HG02885 (cell line): ENCODE results near the gene SPAG5.
"Not testable (repeated sequence)": the region's sequence is repeated elsewhere in the genome, so short reads cannot be mapped to it uniquely, and the experiment has no call there.

ENCODE experiments used
- ATAC-seq: cut with Tn5 transposase; IDR thresholded peaks from one replicate; pipeline ENCODE4 v1.9.1; 2021; ENCODE audit warnings: mild to moderate bottlenecking; ENCODE audit not compliant: unreplicated experiment, poor library complexity

SPAG5 gene

DNA sequence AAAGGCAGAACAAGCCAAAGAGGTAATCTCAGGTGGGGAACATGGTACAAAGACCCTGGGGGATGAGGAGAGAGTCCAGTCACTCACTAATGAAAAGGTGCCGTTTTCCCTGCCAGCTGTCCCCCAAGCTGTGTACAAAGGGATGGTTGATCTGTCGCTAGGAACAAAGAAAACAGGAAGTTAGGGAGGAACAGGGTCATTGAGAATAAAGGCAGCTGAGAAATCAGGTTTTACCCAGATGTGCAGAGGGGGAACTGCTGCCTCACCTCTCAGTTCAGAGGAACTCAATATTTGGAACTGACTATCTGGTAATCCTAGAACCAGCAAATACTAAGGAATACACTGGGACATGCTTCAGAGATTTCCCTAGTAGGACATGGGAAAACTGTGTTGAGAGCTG is 13.7 kb upstream of the SPAG5 start:
- ATAC-seq = no peak

GRCh38 chr17:28610376-28610775 is 11.6 kb upstream of the SPAG5 start:
- ATAC-seq = no peak

DNA sequence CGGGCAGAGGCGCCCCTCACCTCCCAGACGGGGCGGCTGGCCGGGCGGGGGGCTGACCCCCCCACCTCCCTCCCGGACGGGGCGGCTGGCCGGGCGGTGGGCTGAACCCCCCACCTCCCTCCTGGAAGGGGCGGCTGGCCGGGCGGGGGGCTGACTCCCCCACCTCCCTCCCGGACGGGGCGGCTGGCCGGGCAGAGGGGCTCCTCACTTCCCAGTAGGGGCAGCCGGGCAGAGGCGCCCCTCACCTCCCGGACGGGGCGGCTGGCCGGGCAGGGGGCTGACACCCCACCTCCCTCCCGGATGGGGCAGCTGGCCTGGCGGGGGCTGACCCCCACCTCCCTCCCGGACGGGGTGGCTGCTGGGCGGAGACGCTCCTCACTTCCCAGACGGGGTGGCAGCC is 5.2 kb upstream of the SPAG5 start:
- not testable (repeated sequence) for ATAC-seq

- peak; percentile 49 for ATAC-seq
Observed at GRCh38 chr17:28599311-28600184, 723 bp upstream of the SPAG5 start.

GRCh38 chr17:28598389-28598788 is 436 bp downstream of the SPAG5 start:
- ATAC-seq = no peak

GRCh38 chr17:28597606-28598383 is 1.0 kb downstream of the SPAG5 start:
- no peak for ATAC-seq

DNA sequence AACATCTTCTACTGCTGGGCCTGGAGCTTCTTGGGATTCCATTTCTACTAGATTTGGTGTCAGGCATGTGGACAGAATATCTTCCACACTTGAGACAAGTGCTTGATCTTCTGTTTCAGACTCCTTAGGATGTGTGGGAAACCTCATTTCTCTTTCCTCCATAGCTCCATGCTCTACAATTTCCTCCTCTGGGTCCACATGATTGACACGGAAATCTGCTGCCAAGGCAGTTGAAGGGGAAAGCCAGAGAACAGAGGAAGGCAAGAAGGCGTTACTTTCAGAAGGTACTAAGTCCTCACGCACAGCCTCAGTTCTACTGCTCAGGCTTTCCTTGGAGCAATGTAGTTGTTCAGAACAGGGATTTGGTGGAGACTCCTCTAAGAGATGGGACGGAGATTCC is 6.6 kb downstream of the SPAG5 start:
- ATAC-seq = no peak

- ATAC-seq = no peak
Observed at GRCh38 chr17:28585851-28586250, 13.0 kb downstream of the SPAG5 start.

DNA sequence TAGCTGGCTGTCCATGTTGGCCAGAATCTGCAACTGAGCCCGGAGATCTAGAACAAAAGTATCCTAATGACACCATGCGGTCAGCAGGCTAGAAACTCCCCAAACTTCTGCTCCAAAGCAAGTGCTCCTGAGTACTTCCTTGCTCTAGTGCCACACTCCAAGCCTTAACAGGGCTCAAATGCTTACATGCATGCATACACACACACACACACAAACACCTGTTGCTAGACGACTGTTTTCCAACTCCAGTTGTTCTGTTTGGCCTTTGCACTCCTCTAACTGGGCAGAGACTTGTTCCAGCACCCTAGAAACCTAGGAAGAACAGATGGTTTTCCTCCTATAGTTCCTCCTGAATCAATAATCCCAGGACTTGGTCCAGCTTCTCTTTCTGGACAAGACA is 14.4 kb downstream of the SPAG5 start:
- no peak for ATAC-seq

DNA sequence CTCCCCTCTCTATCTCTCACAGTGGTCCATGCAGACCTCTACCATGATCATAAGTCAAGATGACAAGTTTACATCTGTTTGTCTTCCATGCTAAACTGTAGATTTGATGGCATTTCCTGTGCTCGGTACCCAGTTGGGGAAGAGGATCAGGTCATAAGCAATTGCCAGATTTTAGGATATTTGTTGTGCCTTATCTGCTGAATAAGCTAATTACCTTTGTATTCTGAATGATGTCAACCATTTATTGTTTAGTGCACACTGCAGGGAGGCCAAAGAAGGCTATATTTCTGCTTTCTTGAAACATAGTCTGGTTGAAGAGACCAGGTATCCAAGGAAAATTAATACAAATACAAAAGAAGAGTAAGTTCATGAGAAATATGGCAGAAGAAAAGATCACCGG is 16.3 kb downstream of the SPAG5 start:
- no peak for ATAC-seq

- no peak for ATAC-seq
Observed at GRCh38 chr17:28580959-28581358, 17.9 kb downstream of the SPAG5 start.

DNA sequence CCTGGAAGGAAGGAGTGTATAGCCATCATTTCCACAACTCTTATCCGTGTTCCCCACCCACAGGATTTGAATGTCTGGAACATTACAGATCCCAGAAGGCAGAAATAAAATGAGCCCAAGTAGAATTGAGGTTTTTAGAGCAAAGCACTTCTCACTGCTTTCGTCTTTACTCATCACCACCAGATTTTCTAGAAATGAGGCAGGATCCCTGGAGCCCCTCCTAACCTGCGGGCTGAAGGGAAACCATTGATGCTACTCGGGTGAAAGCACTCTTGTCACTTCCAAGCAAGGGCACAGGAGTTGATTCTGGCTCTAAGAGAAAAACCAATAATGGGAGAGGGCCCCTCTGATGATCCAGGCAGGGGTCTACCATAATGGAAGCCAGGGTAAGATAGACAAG is 19.3 kb downstream of the SPAG5 start:
- ATAC-seq = no peak

GRCh38 chr17:28578246-28579195 is 20.3 kb downstream of the SPAG5 start:
- no peak for ATAC-seq

GRCh38 chr17:28577466-28577824 is 21.4 kb downstream of the SPAG5 start:
- no peak for ATAC-seq

GRCh38 chr17:28576758-28577465 is 21.9 kb downstream of the SPAG5 start, which contains the start of gene ALDOC:
Gene ALDOC (minus strand): TSS chr17:28576895. CDS start chr17:28575532, 1,363 bp downstream.
- peak; percentile 87 for ATAC-seq

- ATAC-seq = not testable (repeated sequence)
Observed at GRCh38 chr17:28576016-28576415, 22.8 kb downstream of the SPAG5 start.

GRCh38 chr17:28575126-28575795 is 23.6 kb downstream of the SPAG5 start:
- no peak for ATAC-seq

DNA sequence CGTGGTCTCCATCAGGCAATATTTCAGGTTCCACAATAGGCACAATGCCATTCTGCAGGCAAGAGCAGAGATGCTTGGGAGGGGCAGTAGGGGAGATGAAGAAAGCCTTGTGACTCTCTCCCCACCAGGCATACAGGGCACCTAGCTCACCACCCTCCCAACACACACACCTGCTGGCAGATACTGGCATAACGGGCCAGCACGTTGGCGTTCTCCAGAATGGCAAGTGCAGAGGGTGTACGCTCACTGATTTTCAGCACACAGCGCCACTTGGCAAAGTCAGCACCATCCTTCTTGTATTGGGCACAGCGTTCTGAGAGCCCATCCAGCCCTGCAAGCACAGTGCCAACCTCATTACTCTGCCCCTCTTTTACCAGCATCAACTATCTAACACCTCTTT is 24.3 kb downstream of the SPAG5 start:
- ATAC-seq = no peak

DNA sequence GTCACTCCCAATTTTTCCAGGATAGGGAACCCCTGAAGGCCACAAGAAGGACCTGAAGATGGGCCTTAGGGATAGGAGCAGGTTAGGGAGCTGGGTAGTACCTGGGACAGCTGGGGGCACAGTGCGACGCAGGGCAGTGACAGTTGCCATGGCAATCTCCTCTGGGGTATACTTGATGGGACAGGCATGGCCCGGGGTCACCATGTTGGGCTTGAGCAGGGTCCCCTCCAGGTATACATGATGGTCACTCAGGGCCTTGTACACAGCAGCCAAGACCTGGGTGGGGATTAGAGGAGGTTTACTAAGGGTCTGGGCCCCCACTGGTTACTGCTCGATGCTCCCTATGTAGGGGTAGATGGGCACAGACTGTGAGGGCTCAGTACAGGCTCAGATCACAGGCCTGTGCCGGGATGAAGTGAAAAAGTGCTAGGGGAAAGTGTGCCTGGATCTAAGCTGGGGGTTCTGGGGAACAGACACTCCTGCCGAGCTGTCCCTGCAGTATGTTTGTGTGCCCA is 24.8 kb downstream of the SPAG5 start:
- ATAC-seq = no peak
